DOHH2 (cell line): ENCODE data around the gene CR1.
"Not testable (repeated sequence)": the region's sequence is repeated elsewhere in the genome, so short reads cannot be mapped to it uniquely, and the experiment has no call there.

Source experiments
- H3F3A ChIP-seq: fragments of 200-600 bp; sonication (generic), shearing (Covaris generic); 2 replicates; pipeline ENCODE4 v1.6.0; 2016; ENCODE audit warnings: antibody characterized with exemption, mild to moderate bottlenecking; ENCODE audit not compliant: control insufficient read depth, insufficient read depth
- H3K27ac ChIP-seq: fragments of 200-600 bp; sonication (generic); 2 replicates; pipeline ENCODE4 v1.5.1; 2014; ENCODE audit warnings: low read depth, mild to moderate bottlenecking, low read length, moderate library complexity
- H3K27me3 ChIP-seq: fragments of 200-600 bp; sonication (generic); 2 replicates; pipeline ENCODE4 v1.6.1; 2014; ENCODE audit warnings: mild to moderate bottlenecking, low read length, mixed read lengths; ENCODE audit not compliant: control insufficient read depth
- H3K36me3 ChIP-seq: fragments of 200-600 bp; sonication (generic); 2 replicates; pipeline ENCODE4 v1.6.1; 2014; ENCODE audit warnings: mild to moderate bottlenecking, low read length, moderate library complexity, mixed read lengths; ENCODE audit not compliant: control insufficient read depth
- H3K4me1 ChIP-seq: fragments of 200-600 bp; sonication (generic); 2 replicates; pipeline ENCODE4 v1.6.1; 2014; ENCODE audit warnings: mild to moderate bottlenecking, low read length, mixed read lengths; ENCODE audit not compliant: control insufficient read depth
- H3K4me2 ChIP-seq: fragments of 200-600 bp; sonication (generic); 2 replicates; pipeline ENCODE4 v1.6.0; 2014; ENCODE audit warnings: mild to moderate bottlenecking, low read length, moderate library complexity
- H3K4me3 ChIP-seq: fragments of 200-600 bp; sonication (generic); 2 replicates; pipeline ENCODE4 v1.5.1; 2014; ENCODE audit warnings: mild to moderate bottlenecking, low read length, mixed read lengths
- H3K79me2 ChIP-seq: fragments of 200-600 bp; sonication (generic); 2 replicates; pipeline ENCODE4 v1.6.1; 2014; ENCODE audit warnings: mild to moderate bottlenecking, low read length, mixed read lengths; ENCODE audit not compliant: control insufficient read depth
- H3K9me2 ChIP-seq: fragments of 200-600 bp; sonication (generic); replicated peaks from 2 replicates; pipeline ENCODE4 v1.6.1; 2014; ENCODE audit warnings: mild to moderate bottlenecking, low read length, mixed read lengths; ENCODE audit not compliant: control insufficient read depth
- H3K9me3 ChIP-seq: fragments of 200-600 bp; sonication (generic); 2 replicates; pipeline ENCODE4 v1.6.1; 2014; ENCODE audit warnings: antibody characterized with exemption, low read length, mixed read lengths; ENCODE audit not compliant: control insufficient read depth, insufficient read depth
- H4K20me1 ChIP-seq: fragments of 200-600 bp; sonication (generic); 2 replicates; pipeline ENCODE4 v1.6.0; 2014; ENCODE audit warnings: low read depth, mild to moderate bottlenecking, antibody characterized with exemption, low read length, moderate library complexity; ENCODE audit not compliant: control insufficient read depth, insufficient read depth
- CTCF ChIP-seq: fragments of 200-600 bp; sonication (generic); IDR thresholded peaks from one replicate; pipeline ENCODE4 v1.5.1; 2014; ENCODE audit warnings: antibody characterized with exemption, mild to moderate bottlenecking, low read depth, low read length; ENCODE audit not compliant: poor library complexity, severe bottlenecking
- EZH2phosphoT487 ChIP-seq: fragments of 200-600 bp; sonication (generic); IDR thresholded peaks from 2 replicates; pipeline ENCODE4 v1.6.1; 2017; ENCODE audit warnings: borderline replicate concordance, mild to moderate bottlenecking, antibody characterized with exemption, low read length, moderate library complexity, mixed read lengths

CR1 gene

DNA sequence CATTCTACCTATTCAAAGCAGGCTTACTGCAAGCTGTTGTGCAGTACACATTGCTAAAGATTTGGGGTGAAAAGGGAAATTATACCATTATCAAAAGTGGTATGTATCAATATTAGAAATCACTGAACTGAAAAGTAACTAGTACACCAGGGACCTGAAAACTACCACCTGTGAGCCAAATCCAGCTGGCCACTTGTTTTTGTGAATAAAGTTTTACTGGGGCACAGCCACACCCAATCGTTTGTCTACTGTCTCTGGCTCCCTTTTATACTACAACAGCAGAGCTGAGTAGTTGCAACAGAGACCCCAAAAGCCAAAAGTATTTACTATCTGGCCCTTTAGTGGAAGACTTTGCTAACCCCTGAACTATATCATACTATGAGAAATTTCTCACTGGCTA is 135.2 kb downstream of the CR1 start:
- no peaks in the 10 kb centered on the region for H3K79me2 ChIP-seq
- H3K27me3 ChIP-seq, result peaks cover 10% of the 10 kb centered on the region; the same call in 1 of the 2 replicates
- H3K9me2 ChIP-seq, result no peaks in the 10 kb centered on the region
- H3K27ac ChIP-seq, result no peak overlapping the region
- no peak overlapping the region for H3K4me2 ChIP-seq
- no peaks in the 10 kb centered on the region for H3K4me1 ChIP-seq
- H3K36me3 ChIP-seq, result no peaks in the 10 kb centered on the region
- no peaks in the 10 kb centered on the region for H4K20me1 ChIP-seq
- H3K9me3 ChIP-seq, result no peaks in the 10 kb centered on the region
- no peak for TF ChIP-seq CTCF
- TF ChIP-seq EZH2phosphoT487, result no peak
- no peaks in the 10 kb centered on the region for H3F3A ChIP-seq
- H3K4me3 ChIP-seq, result no peak overlapping the region

GRCh38 chr1:207633226-207633625 is 137.3 kb downstream of the CR1 start:
- H4K20me1 ChIP-seq, result no peaks in the 10 kb centered on the region
- H3K27ac ChIP-seq, result no peak overlapping the region
- no peak overlapping the region for H3K4me3 ChIP-seq
- H3K27me3 ChIP-seq, result peaks cover 10% of the 10 kb centered on the region; the same call in 1 of the 2 replicates
- no peaks in the 10 kb centered on the region for H3K79me2 ChIP-seq
- H3K4me2 ChIP-seq, result no peak overlapping the region
- no peaks in the 10 kb centered on the region for H3F3A ChIP-seq
- no peaks in the 10 kb centered on the region for H3K4me1 ChIP-seq
- no peaks in the 10 kb centered on the region for H3K9me3 ChIP-seq
- no peaks in the 10 kb centered on the region for H3K36me3 ChIP-seq
- H3K9me2 ChIP-seq, result no peaks in the 10 kb centered on the region
- TF ChIP-seq CTCF (no peak), EZH2phosphoT487 (no peak)

GRCh38 chr1:207633699-207634289 is 137.8 kb downstream of the CR1 start:
- H3K36me3 ChIP-seq, H3K4me2 ChIP-seq, H4K20me1 ChIP-seq, H3K27me3 ChIP-seq, H3F3A ChIP-seq, H3K79me2 ChIP-seq, H3K9me3 ChIP-seq, H3K27ac ChIP-seq, H3K4me3 ChIP-seq, H3K9me2 ChIP-seq, H3K4me1 ChIP-seq: not testable (repeated sequence)

GRCh38 chr1:207634293-207634692 is 138.3 kb downstream of the CR1 start:
- H3K9me3 ChIP-seq, H3K36me3 ChIP-seq, H4K20me1 ChIP-seq, H3K4me3 ChIP-seq, H3F3A ChIP-seq, H3K9me2 ChIP-seq, H3K4me2 ChIP-seq, H3K79me2 ChIP-seq, H3K27ac ChIP-seq, H3K4me1 ChIP-seq, H3K27me3 ChIP-seq: not testable (repeated sequence)

DNA sequence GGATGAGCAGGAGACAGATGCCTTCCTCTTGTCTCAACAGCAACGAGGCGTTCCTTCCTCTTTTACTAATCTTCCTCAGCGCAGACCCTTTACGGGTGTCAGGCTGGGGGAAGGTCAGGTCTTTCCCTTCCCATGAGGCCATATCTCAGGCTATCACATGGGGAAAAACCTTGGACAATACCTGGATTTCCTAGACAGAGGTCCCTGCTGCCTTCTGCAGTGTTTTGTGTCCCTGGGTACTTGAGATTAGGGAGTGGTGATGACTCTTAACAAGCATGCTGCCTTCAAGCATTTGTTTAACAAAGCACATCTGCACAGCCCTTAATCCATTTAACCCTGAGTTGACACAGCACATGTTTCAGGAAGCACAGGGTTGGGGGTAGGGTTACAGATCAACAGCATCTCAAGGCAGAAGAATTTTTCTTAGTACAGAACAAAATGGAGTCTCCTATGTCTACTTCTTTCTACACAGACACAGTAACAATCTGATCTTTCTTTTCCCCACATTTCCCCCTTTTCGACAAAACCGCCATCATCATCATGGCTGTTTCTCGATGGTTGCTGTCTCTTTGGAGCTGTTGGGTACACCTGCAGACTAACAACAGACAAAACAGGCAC is 139.7 kb downstream of the CR1 start:
- not testable (repeated sequence) for H3K9me3 ChIP-seq, H3F3A ChIP-seq, H3K4me1 ChIP-seq, H3K27me3 ChIP-seq, H3K79me2 ChIP-seq, H4K20me1 ChIP-seq, H3K36me3 ChIP-seq, H3K4me3 ChIP-seq, H3K4me2 ChIP-seq, H3K9me2 ChIP-seq, H3K27ac ChIP-seq

- H3K9me3 ChIP-seq, H3K4me3 ChIP-seq, H3K27me3 ChIP-seq, H3K79me2 ChIP-seq, H4K20me1 ChIP-seq, H3F3A ChIP-seq, H3K36me3 ChIP-seq, H3K9me2 ChIP-seq, H3K4me2 ChIP-seq, H3K4me1 ChIP-seq, H3K27ac ChIP-seq: not testable (repeated sequence)
Measured at GRCh38 chr1:207638487-207639145, 142.7 kb downstream of the CR1 start.
